GM20000 (cell line): Measurements from ENCODE around the gene FOXP1.

Source experiments
- DNase-seq: peaks from one replicate; pipeline ENCODE4 v3.0.0; 2012; ENCODE audit warnings: low spot score
- TF ChIP-seq, protein P1 (sequence below): IDR thresholded peaks from 2 replicates; pipeline ENCODE4 v1.5.1; 2012; ENCODE audit warnings: mild to moderate bottlenecking, control low read depth; ENCODE audit errors: extremely low read depth, missing control alignments

Gene FOXP1

DNA sequence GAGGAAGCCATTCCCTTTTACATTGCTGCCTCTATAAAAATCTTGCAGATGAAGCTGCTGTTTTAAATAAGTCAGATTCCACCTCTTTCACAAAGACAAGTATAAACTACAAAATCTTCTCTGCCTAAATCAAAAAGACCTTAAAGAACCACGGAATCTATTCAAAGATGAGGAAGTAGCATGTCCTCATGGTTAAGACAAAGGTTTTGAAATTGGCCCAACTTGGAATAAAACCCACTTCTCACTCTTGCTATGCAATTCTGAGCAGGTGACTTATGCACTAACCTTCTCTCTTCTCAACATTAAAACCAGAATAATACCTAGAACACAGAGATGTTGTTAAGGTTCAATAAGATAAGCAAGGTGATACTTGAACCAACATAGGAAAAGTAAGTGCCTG is 97.6 kb downstream of the FOXP1 start:
- TF ChIP-seq, protein P1, sequence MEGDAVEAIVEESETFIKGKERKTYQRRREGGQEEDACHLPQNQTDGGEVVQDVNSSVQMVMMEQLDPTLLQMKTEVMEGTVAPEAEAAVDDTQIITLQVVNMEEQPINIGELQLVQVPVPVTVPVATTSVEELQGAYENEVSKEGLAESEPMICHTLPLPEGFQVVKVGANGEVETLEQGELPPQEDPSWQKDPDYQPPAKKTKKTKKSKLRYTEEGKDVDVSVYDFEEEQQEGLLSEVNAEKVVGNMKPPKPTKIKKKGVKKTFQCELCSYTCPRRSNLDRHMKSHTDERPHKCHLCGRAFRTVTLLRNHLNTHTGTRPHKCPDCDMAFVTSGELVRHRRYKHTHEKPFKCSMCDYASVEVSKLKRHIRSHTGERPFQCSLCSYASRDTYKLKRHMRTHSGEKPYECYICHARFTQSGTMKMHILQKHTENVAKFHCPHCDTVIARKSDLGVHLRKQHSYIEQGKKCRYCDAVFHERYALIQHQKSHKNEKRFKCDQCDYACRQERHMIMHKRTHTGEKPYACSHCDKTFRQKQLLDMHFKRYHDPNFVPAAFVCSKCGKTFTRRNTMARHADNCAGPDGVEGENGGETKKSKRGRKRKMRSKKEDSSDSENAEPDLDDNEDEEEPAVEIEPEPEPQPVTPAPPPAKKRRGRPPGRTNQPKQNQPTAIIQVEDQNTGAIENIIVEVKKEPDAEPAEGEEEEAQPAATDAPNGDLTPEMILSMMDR, result no peak
- no peak for DNase-seq

DNA sequence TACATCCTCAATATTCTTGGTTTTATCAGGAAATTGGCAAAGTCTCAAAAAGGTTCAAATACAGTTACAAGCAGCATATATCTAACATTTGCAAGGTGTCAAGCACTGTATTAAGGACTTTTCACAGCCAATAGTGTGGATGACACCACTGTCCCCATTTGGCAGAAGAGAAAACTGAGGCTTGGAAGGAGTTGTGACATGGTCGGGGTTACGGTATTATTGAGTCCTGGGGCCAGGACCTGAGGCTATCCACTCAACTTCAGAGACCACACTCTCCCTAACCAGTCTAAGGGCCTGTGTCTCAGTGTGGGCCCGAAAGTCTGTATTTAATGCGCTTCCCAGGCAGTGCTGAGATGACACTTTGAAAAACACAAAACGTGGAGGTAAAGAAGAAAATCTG is 99.1 kb downstream of the FOXP1 start:
- TF ChIP-seq, protein P1, result no peak
- no peak for DNase-seq

DNA sequence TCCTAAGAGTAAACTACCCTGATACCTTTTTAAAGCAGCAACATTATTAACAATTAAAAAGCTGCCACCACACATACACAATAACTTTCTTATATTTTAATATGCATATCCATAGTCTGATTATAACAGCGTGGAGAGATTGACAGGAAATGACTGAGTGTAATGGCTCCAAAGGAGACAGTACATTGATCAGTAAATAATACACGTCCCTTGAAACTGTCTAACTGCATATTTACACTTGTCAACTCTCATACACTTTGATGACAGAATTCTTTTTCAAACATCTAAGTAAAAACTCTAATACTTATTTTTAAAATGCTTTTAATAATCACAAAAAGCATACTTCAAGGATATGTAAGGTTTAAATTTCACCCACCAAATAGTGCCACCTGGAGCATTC is 99.5 kb downstream of the FOXP1 start:
- TF ChIP-seq, protein P1, result no peak
- DNase-seq, result no peak

DNA sequence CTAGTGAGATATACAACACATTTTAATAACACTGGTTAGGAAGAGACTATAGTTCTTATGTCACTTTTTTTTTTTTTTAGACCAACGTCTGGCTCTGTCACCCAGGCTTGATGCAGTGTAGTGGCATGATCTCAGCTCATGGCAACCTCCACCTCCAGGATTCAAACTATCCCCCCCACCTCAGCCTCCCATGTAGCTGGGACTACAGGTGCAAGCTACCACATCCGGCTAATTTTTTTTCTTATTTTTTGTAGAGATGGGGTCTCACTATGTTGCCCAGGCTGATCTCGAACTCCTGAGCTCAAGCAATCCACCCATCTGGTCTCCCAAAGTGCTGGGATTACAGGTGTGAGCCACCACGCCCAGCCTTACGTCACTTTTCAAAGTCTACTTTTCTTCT is 100.8 kb downstream of the FOXP1 start:
- TF ChIP-seq, protein P1, result no peak

DNA sequence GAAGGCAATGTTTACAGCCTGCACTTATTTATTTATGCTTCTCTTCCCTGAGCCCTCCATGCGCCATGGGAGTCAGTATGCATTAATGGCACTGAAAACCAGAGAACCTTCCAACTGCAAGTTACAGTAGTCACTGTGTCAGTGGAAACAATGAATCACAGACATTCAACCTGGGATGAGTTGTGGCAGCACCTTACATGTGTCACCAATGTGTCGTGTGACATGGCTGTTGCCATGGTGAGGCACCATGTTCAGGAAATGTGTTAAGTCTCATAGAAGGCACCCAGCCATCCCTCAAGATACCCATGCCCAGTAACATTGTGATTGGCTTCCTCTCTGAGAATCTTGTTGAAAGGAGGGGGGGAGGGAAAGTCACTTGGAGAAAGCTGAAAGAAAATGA is 105.0 kb downstream of the FOXP1 start:
- no peak for DNase-seq

More for the DNA sequence above, 100.8 kb downstream of the FOXP1 start:
- no peak for DNase-seq

DNA sequence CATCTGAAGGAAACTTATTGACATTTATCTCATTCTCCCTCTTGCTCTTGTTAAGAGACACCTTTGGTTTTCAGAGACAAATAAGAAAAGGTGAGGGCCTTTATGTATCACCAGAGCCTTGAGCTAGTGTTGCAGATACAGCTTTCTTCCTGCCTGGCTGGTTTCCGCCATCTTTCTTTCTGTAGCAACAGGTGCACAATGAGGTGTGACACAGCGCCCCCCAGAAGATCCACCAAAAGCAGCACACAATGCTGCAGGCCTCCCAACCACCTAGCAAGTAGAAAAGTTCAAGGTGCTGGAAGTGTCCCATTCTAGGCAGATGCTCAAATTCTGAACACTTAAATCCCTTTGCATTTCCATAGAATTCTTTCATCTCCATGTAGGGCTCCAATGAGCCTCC is 106.6 kb downstream of the FOXP1 start:
- DNase-seq, result no peak
- TF ChIP-seq, protein P1, result no peak

More for the DNA sequence above, 105.0 kb downstream of the FOXP1 start:
- TF ChIP-seq, protein P1, result no peak

DNA sequence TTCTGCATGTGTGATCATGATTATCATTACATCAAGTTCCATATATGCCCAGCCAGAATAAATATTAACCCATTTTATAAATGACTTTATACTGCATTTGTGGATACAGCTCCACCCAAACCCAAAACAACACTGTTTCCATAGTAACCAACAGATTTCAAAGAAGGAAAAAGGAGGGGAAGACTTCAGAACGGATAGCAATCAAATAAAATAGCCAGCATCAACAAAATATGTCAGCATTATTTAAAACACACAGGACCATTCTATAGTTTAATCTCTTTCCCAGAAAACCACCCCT is 114.4 kb downstream of the FOXP1 start:
- TF ChIP-seq, protein P1, result no peak
- no peak for DNase-seq
